ENCODE measurements around the gene SYK. TPM values are rescaled to one million over a fixed set of nuclear protein-coding genes. Genes with fewer than 3 reads are reported as not detected.
A peak's percentile ranks its signal among the peaks of the same experiment; 100 is the strongest.

Gene SYK
- total and polyA plus RNA-seq, 7 experiments from 2014 or later: 0.26 to 71.6 (median 2.1) TPM

GRCh38 chr9:90869361-90869760 is 67.7 kb downstream of the SYK start:
- CTCF ChIA-PET: interaction anchor here (0.6 to 1.1 kb wide), 3 partner anchors 974 to 1312 kb away, joined by 3 to 4 read pairs (median 3); no protein-coding TSS in a partner anchor
- H3K9me3 ChIP-seq (ENCODE audit: control insufficient read depth in 2 of 3, low read length in 3 of 3): no peaks in the 10 kb centered on the region
- no peak overlapping the region for H3K27ac ChIP-seq (ENCODE audit: low read depth, low read length)
- Mint-ChIP-seq H3K27ac (no peak overlapping the region), H3K4me3 (no peak overlapping the region), H3K36me3 (no peaks in the 10 kb centered on the region), H3K27me3 (peaks cover 0 to 26% (median 6%) of the 10 kb centered on the region in 5 donors), H3K4me1 (peaks cover 6 to 13% (median 12%) of the 10 kb centered on the region in 7 donors), H3K9me3 (no peaks in the 10 kb centered on the region)
- H3K36me3 ChIP-seq (ENCODE audit: control insufficient read depth in 2 of 3, insufficient read depth in 3 of 3, low read length in 3 of 3): no peaks in the 10 kb centered on the region
- DNase-seq: no peak
- POLR2A ChIA-PET: no interaction called here
- H3K4me1 ChIP-seq (ENCODE audit: control insufficient read depth in 2 of 2, insufficient read depth in 2 of 2, low read length in 2 of 2): peaks cover 0 to 7% of the 10 kb centered on the region in 2 donors
- intact Hi-C loops (cut with micrococcal nuclease): no loop called here
- ATAC-seq: no peak
- no peak overlapping the region for H3K4me3 ChIP-seq (ENCODE audit: low read length)
- H3K27me3 ChIP-seq (ENCODE audit: control insufficient read depth in 2 of 2, insufficient read depth in 2 of 2, low read length in 2 of 2): peaks cover 0 to 2% of the 10 kb centered on the region in 2 donors

- Mint-ChIP-seq H3K36me3 (no peaks in the 10 kb centered on the region), H3K27ac (no peak overlapping the region), H3K4me1 (no peaks in the 10 kb centered on the region), H3K9me3 (no peaks in the 10 kb centered on the region), H3K27me3 (peaks cover 0 to 26% (median 6%) of the 10 kb centered on the region in 5 donors), H3K4me3 (no peak overlapping the region)
- ChIA-PET POLR2A (interaction anchor here (0.8 kb wide), 1 partner anchor 752 kb away, joined by 3 read pairs; no protein-coding TSS in a partner anchor), CTCF (interaction anchor here (0.6 to 1.4 kb wide), 5 partner anchors 23 to 1294 kb away, joined by 3 to 8 read pairs (median 3); no protein-coding TSS in a partner anchor)
- H3K27ac ChIP-seq (ENCODE audit: low read depth, low read length): no peak overlapping the region
- H3K4me1 ChIP-seq (ENCODE audit: control insufficient read depth in 2 of 2, insufficient read depth in 2 of 2, low read length in 2 of 2): no peaks in the 10 kb centered on the region
- H3K27me3 ChIP-seq (ENCODE audit: control insufficient read depth in 2 of 2, insufficient read depth in 2 of 2, low read length in 2 of 2): peaks cover 0 to 2% of the 10 kb centered on the region in 2 donors
- intact Hi-C loops (cut with micrococcal nuclease): loop anchor here (1.0 to 5.0 kb wide), 5 partner anchors 114 to 1293 kb away; no protein-coding TSS in a partner anchor
- H3K4me3 ChIP-seq (ENCODE audit: low read length): no peak overlapping the region
- H3K36me3 ChIP-seq (ENCODE audit: control insufficient read depth in 2 of 3, insufficient read depth in 3 of 3, low read length in 3 of 3): no peaks in the 10 kb centered on the region
- no peaks in the 10 kb centered on the region for H3K9me3 ChIP-seq (ENCODE audit: control insufficient read depth in 2 of 3, low read length in 3 of 3)
- DNase-seq: peak in 5 of 9 donors; percentile 32 to 50 (median 44)
- ATAC-seq: peak; percentile 60
These were observed 69.2 kb downstream of the SYK start for GRCh38 chr9:90870621-90871326.

- ATAC-seq (no peak), DNase-seq (no peak)
- Histone ChIP-seq H3K4me3 (ENCODE audit: low read length) (no peak overlapping the region), H3K36me3 (ENCODE audit: control insufficient read depth in 2 of 3, insufficient read depth in 3 of 3, low read length in 3 of 3) (no peaks in the 10 kb centered on the region), H3K27me3 (ENCODE audit: control insufficient read depth in 2 of 2, insufficient read depth in 2 of 2, low read length in 2 of 2) (peaks cover 0 to 2% of the 10 kb centered on the region in 2 donors), H3K4me1 (ENCODE audit: control insufficient read depth in 2 of 2, insufficient read depth in 2 of 2, low read length in 2 of 2) (no peaks in the 10 kb centered on the region), H3K27ac (ENCODE audit: low read depth, low read length) (no peak overlapping the region), H3K9me3 (ENCODE audit: control insufficient read depth in 2 of 3, low read length in 3 of 3) (no peaks in the 10 kb centered on the region)
- Mint-ChIP-seq H3K27ac (no peak overlapping the region), H3K4me3 (no peak overlapping the region), H3K36me3 (no peaks in the 10 kb centered on the region), H3K9me3 (no peaks in the 10 kb centered on the region), H3K27me3 (peaks cover 0 to 26% (median 6%) of the 10 kb centered on the region in 5 donors), H3K4me1 (no peaks in the 10 kb centered on the region)
- CTCF ChIA-PET: interaction anchor here (0.6 to 1.1 kb wide), 3 partner anchors 25 to 1295 kb away, joined by 3 to 8 read pairs (median 3); no protein-coding TSS in a partner anchor
- POLR2A ChIA-PET: no interaction called here
- intact Hi-C loops (cut with micrococcal nuclease): loop anchor here (1.0 to 5.0 kb wide), 5 partner anchors 115 to 1294 kb away; no protein-coding TSS in a partner anchor
These were observed 69.8 kb downstream of the SYK start for GRCh38 chr9:90871327-90871935.

GRCh38 chr9:90872835-90873294 is 71.2 kb downstream of the SYK start:
- POLR2A ChIA-PET: no interaction called here

GRCh38 chr9:90873422-90873821 is 71.8 kb downstream of the SYK start:
- no peaks in the 10 kb centered on the region for H3K4me1 ChIP-seq (ENCODE audit: control insufficient read depth in 2 of 2, insufficient read depth in 2 of 2, low read length in 2 of 2)
- DNase-seq (no peak), ATAC-seq (no peak)
- intact Hi-C loops (cut with micrococcal nuclease): loop anchor here in 1 of 2 donors (5.0 kb wide), 1 partner anchor 1296 kb away; no protein-coding TSS in a partner anchor
- Mint-ChIP-seq H3K27ac (no peak overlapping the region), H3K9me3 (no peaks in the 10 kb centered on the region), H3K4me3 (no peak overlapping the region), H3K27me3 (peaks cover 0 to 19% (median 6%) of the 10 kb centered on the region in 5 donors), H3K4me1 (no peaks in the 10 kb centered on the region), H3K36me3 (no peaks in the 10 kb centered on the region)
- CTCF ChIA-PET: interaction anchor here (0.8 kb wide), 1 partner anchor 1271 kb away, joined by 3 read pairs; no protein-coding TSS in a partner anchor
- H3K27ac ChIP-seq (ENCODE audit: low read depth, low read length): no peak overlapping the region
- no peaks in the 10 kb centered on the region for H3K9me3 ChIP-seq (ENCODE audit: control insufficient read depth in 2 of 3, low read length in 3 of 3)
- peaks cover 0 to 2% of the 10 kb centered on the region in 2 donors for H3K27me3 ChIP-seq (ENCODE audit: control insufficient read depth in 2 of 2, insufficient read depth in 2 of 2, low read length in 2 of 2)
- H3K36me3 ChIP-seq (ENCODE audit: control insufficient read depth in 2 of 3, insufficient read depth in 3 of 3, low read length in 3 of 3): no peaks in the 10 kb centered on the region
- POLR2A ChIA-PET: no interaction called here
- no peak overlapping the region for H3K4me3 ChIP-seq (ENCODE audit: low read length)

More at GRCh38 chr9:90872835-90873294, 71.2 kb downstream of the SYK start:
- Mint-ChIP-seq H3K36me3 (no peaks in the 10 kb centered on the region), H3K4me1 (no peaks in the 10 kb centered on the region), H3K27me3 (peaks cover 0 to 22% (median 6%) of the 10 kb centered on the region in 5 donors), H3K4me3 (no peak overlapping the region), H3K27ac (no peak overlapping the region), H3K9me3 (no peaks in the 10 kb centered on the region)
- H3K27ac ChIP-seq (ENCODE audit: low read depth, low read length): no peak overlapping the region
- no peaks in the 10 kb centered on the region for H3K9me3 ChIP-seq (ENCODE audit: control insufficient read depth in 2 of 3, low read length in 3 of 3)
- peaks cover 0 to 2% of the 10 kb centered on the region in 2 donors for H3K27me3 ChIP-seq (ENCODE audit: control insufficient read depth in 2 of 2, insufficient read depth in 2 of 2, low read length in 2 of 2)
- intact Hi-C loops (cut with micrococcal nuclease): loop anchor here in 1 of 2 donors (5.0 kb wide), 1 partner anchor 1296 kb away; no protein-coding TSS in a partner anchor
- ATAC-seq: no peak
- DNase-seq: no peak
- no peaks in the 10 kb centered on the region for H3K4me1 ChIP-seq (ENCODE audit: control insufficient read depth in 2 of 2, insufficient read depth in 2 of 2, low read length in 2 of 2)
- no peak overlapping the region for H3K4me3 ChIP-seq (ENCODE audit: low read length)
- H3K36me3 ChIP-seq (ENCODE audit: control insufficient read depth in 2 of 3, insufficient read depth in 3 of 3, low read length in 3 of 3): no peaks in the 10 kb centered on the region
- CTCF ChIA-PET: no interaction called here

- no peaks in the 10 kb centered on the region for H3K4me1 Mint-ChIP-seq
- no peaks in the 10 kb centered on the region for H3K9me3 Mint-ChIP-seq
- DNase-seq (no peak), ATAC-seq (no peak)
- no peaks in the 10 kb centered on the region for H3K4me1 ChIP-seq (ENCODE audit: control insufficient read depth in 2 of 2, insufficient read depth in 2 of 2, low read length in 2 of 2)
- H3K27me3 ChIP-seq (ENCODE audit: control insufficient read depth in 2 of 2, insufficient read depth in 2 of 2, low read length in 2 of 2): no peaks in the 10 kb centered on the region
- no peak overlapping the region for H3K4me3 ChIP-seq (ENCODE audit: low read length)
- no peak overlapping the region for H3K27ac Mint-ChIP-seq
- H3K27ac ChIP-seq (ENCODE audit: low read depth, low read length): no peak overlapping the region
- no peaks in the 10 kb centered on the region for H3K9me3 ChIP-seq (ENCODE audit: control insufficient read depth in 2 of 3, low read length in 3 of 3)
- H3K36me3 Mint-ChIP-seq: no peaks in the 10 kb centered on the region
- ChIA-PET POLR2A (no interaction called here), CTCF (interaction anchor here (0.8 kb wide), 1 partner anchor 1272 kb away, joined by 3 read pairs; no protein-coding TSS in a partner anchor)
- intact Hi-C loops (cut with micrococcal nuclease): loop anchor here in 1 of 2 donors (5.0 kb wide), 1 partner anchor 1297 kb away; no protein-coding TSS in a partner anchor
- peaks cover 0 to 15% (median 6%) of the 10 kb centered on the region in 5 donors for H3K27me3 Mint-ChIP-seq
- H3K36me3 ChIP-seq (ENCODE audit: control insufficient read depth in 2 of 3, insufficient read depth in 3 of 3, low read length in 3 of 3): no peaks in the 10 kb centered on the region
- H3K4me3 Mint-ChIP-seq: no peak overlapping the region
These were observed 72.6 kb downstream of the SYK start for GRCh38 chr9:90874194-90874593.

Measured in naive thymus-derived CD4-positive, alpha-beta T cell (primary cell).